Activated B cell treated with CpG ODN at 0.5 μM for 24 hours (primary cell): Measurements from ENCODE around the gene NRP2. TPM values are rescaled to one million over a fixed set of nuclear protein-coding genes. Genes with fewer than 3 reads are reported as not detected.

Source experiments
- ATAC-seq: fragments of 200-7000 bp; cut with Tn5 transposase; one replicate; pipeline ENCODE4 v1.10.0; 2021; ENCODE audit warnings: low read depth, mild to moderate bottlenecking, moderate library complexity
- CTCF ChIA-PET: fragments of 350-600 bp; sonication (Branson Sonifier 250); formaldehyde crosslinking; loops from one replicate; lab custom pipeline; 2021; ENCODE audit warnings: antibody characterized with exemption; lab: Charles Lee
- POLR2A ChIA-PET: fragments of 350-600 bp; sonication (Branson Sonifier 250); formaldehyde crosslinking; loops from one replicate; lab custom pipeline; 2021; ENCODE audit warnings: antibody characterized with exemption; lab: Charles Lee
- DNase-seq: peaks from one replicate; pipeline ENCODE4 v3.0.0; 2022
- H3K27ac Mint-ChIP-seq: one replicate; pipeline ENCODE4 v1.8.0; 2020; ENCODE audit warnings: mixed read lengths
- H3K27me3 Mint-ChIP-seq: one replicate; pipeline ENCODE4 v1.8.0; 2021; ENCODE audit warnings: mixed read lengths
- H3K36me3 Mint-ChIP-seq: one replicate; pipeline ENCODE4 v1.8.0; 2021; ENCODE audit warnings: low read depth, mixed read lengths
- H3K4me1 Mint-ChIP-seq: one replicate; pipeline ENCODE4 v1.8.0; 2021; ENCODE audit warnings: mixed read lengths
- H3K4me3 Mint-ChIP-seq: one replicate; pipeline ENCODE4 v1.8.0; 2020; ENCODE audit warnings: mild to moderate bottlenecking, mixed read lengths
- H3K9me3 Mint-ChIP-seq: one replicate; pipeline ENCODE4 v1.8.0; 2020; ENCODE audit warnings: mixed read lengths
- CTCF ChIP-seq: fragments of 200-600 bp; IDR thresholded peaks from one replicate; pipeline ENCODE4 v1.8.0; 2022; ENCODE audit warnings: antibody characterized with exemption, mild to moderate bottlenecking
- intact Hi-C: fragments of 100-400 bp; cut with micrococcal nuclease; formaldehyde crosslinking; loops from one replicate; pipeline ENCODE4 v1.15.1; 2024
- total RNA-seq: library from RNA; stranded (reverse); gene quantifications from 2 replicates; pipeline ENCODE4 v1.2.3, GENCODE V29; 2022

The NRP2 gene
- total RNA-seq, 1 donor from 2014 or later = 10.2 TPM

DNA sequence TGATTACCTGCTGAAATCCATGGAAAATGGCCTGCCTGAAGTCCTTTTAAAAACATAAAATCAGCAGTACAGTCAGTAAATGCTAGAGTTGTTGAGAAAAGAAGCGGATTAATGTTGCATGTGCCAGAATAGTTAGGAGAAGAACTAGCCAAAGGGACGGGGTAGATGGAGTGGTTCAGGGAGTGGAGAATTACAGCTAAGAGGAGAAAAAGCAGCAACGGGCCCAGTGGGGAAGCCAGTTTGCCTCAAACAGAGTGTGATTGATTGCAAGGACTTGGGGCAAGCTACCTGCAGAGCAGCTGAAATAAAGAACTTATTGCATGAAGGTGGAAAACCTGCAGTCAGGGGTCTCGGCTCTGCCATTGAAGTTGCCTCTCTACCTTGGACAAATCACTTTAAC lies 79.1 kb downstream of the NRP2 start:
- H3K9me3 Mint-ChIP-seq = no peaks in the 10 kb centered on the region
- intact Hi-C loops = no loop called here
- no peak for TF ChIP-seq CTCF
- no peaks in the 10 kb centered on the region for H3K36me3 Mint-ChIP-seq
- peaks cover 8% of the 10 kb centered on the region for H3K27me3 Mint-ChIP-seq
- no peak for DNase-seq
- no peak for ATAC-seq
- no peak overlapping the region for H3K27ac Mint-ChIP-seq
- H3K4me1 Mint-ChIP-seq = no peaks in the 10 kb centered on the region
- POLR2A ChIA-PET = no interaction called here
- CTCF ChIA-PET = interaction anchor here (1.9 kb wide), 1 partner anchor 86 kb away, joined by 7 read pairs; no protein-coding TSS in a partner anchor
- H3K4me3 Mint-ChIP-seq = no peak overlapping the region

GRCh38 chr2:205762881-205763280 lies 80.6 kb downstream of the NRP2 start:
- no peaks in the 10 kb centered on the region for H3K36me3 Mint-ChIP-seq
- intact Hi-C loops = no loop called here
- DNase-seq (no peak), ATAC-seq (no peak)
- H3K27ac Mint-ChIP-seq = no peak overlapping the region
- H3K4me3 Mint-ChIP-seq = no peak overlapping the region
- ChIA-PET POLR2A (no interaction called here), CTCF (interaction anchor here (1.9 kb wide), 1 partner anchor 87 kb away, joined by 7 read pairs; no protein-coding TSS in a partner anchor)
- no peak for TF ChIP-seq CTCF
- peaks cover 13% of the 10 kb centered on the region for H3K27me3 Mint-ChIP-seq
- H3K9me3 Mint-ChIP-seq = no peaks in the 10 kb centered on the region
- H3K4me1 Mint-ChIP-seq = peaks cover 4% of the 10 kb centered on the region

DNA sequence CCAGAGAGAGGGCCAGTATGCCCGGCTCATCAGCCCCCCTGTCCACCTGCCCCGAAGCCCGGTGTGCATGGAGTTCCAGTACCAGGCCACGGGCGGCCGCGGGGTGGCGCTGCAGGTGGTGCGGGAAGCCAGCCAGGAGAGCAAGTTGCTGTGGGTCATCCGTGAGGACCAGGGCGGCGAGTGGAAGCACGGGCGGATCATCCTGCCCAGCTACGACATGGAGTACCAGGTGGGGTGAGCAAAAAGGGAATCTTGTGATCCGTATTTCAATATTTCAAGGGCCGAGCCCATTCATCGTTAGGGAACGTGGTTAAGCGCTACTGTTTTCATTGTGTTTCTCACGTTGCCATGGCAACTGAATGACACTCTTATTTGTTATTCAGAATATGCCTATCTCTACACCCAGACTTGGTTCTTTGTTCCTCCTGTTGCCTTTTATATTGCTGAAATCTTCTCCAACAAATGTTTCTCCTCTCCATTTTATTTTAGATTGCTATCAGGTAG lies 81.5 kb downstream of the NRP2 start:
- Mint-ChIP-seq H3K9me3 (no peaks in the 10 kb centered on the region), H3K4me1 (peaks cover 4% of the 10 kb centered on the region), H3K4me3 (no peak overlapping the region), H3K36me3 (no peaks in the 10 kb centered on the region), H3K27me3 (peaks cover 13% of the 10 kb centered on the region), H3K27ac (no peak overlapping the region)
- ChIA-PET POLR2A (no interaction called here), CTCF (no interaction called here)
- ATAC-seq (no peak), DNase-seq (no peak)
- intact Hi-C loops = no loop called here
- TF ChIP-seq CTCF = no peak

- no peak overlapping the region for H3K27ac Mint-ChIP-seq
Observed at GRCh38 chr2:205764270-205764746, 82.0 kb downstream of the NRP2 start.

DNA sequence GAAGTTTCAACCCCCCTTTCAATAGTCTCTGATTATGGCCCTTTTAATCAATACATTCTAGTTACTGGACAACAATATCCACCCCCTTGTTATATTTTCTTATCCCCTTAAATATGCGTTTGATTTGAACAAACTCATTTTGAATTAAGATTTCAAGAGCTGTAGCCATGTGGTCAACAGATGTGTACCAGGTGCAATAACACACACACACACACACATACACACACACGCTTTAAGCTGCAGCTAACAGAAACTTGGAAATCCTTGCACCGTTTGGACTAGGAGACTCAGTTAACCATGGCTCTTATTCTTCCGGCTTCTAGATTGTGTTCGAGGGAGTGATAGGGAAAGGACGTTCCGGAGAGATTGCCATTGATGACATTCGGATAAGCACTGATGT lies 82.8 kb downstream of the NRP2 start:
- ChIA-PET POLR2A (no interaction called here), CTCF (no interaction called here)
- Mint-ChIP-seq H3K27me3 (peaks cover 15% of the 10 kb centered on the region), H3K27ac (no peak overlapping the region), H3K4me1 (peaks cover 4% of the 10 kb centered on the region), H3K36me3 (no peaks in the 10 kb centered on the region), H3K9me3 (no peaks in the 10 kb centered on the region), H3K4me3 (no peak overlapping the region)
- no peak for TF ChIP-seq CTCF
- ATAC-seq = no peak
- intact Hi-C loops = loop anchor here (5.0 kb wide), 2 partner anchors 122 to 1438 kb away; no protein-coding TSS in a partner anchor
- no peak for DNase-seq

More at GRCh38 chr2:205764270-205764746, 82.0 kb downstream of the NRP2 start:
- H3K36me3 Mint-ChIP-seq = no peaks in the 10 kb centered on the region
- ChIA-PET CTCF (no interaction called here), POLR2A (no interaction called here)
- no peaks in the 10 kb centered on the region for H3K9me3 Mint-ChIP-seq
- no peak for TF ChIP-seq CTCF
- ATAC-seq = no peak
- no peak overlapping the region for H3K4me3 Mint-ChIP-seq
- intact Hi-C loops = no loop called here
- H3K27me3 Mint-ChIP-seq = peaks cover 13% of the 10 kb centered on the region
- DNase-seq = no peak
- peaks cover 4% of the 10 kb centered on the region for H3K4me1 Mint-ChIP-seq
